ENCODE data around the gene ATP2A1. TPM values are rescaled to one million over a fixed set of nuclear protein-coding genes. Genes with fewer than 3 reads are reported as not detected.

Gene ATP2A1
- total RNA-seq, 1 donor from 2014 or later = not detected

- Histone ChIP-seq H3K4me1 (no peaks in the 10 kb centered on the region), H3K4me3 (no peak overlapping the region), H3K36me3 (peaks cover 3 to 66% of the 10 kb centered on the region in 2 donors), H3K27me3 (no peaks in the 10 kb centered on the region), H3K27ac (no peak overlapping the region), H3K9me3 (no peaks in the 10 kb centered on the region)
- DNase-seq (ENCODE audit: extremely low spot score in 2 of 2) = no peak
- intact Hi-C loops (cut with DNase I) = no loop called here
- TF ChIP-seq CTCF (IDR thresholded peaks at IDR 0.05) (no peak), POLR2A (IDR thresholded peaks at IDR 0.05) (no peak), POLR2AphosphoS5 (IDR thresholded peaks at IDR 0.05; ENCODE audit: insufficient read depth in 1 of 2, low read depth in 1 of 2) (no peak)
Measured at GRCh38 chr16:28838558-28838918, 39.8 kb upstream of the ATP2A1 start.

- no peaks in the 10 kb centered on the region for H3K9me3 ChIP-seq
- no peak for TF ChIP-seq POLR2A (IDR thresholded peaks at IDR 0.05)
- no peak for TF ChIP-seq CTCF (IDR thresholded peaks at IDR 0.05)
- no peak for TF ChIP-seq POLR2AphosphoS5 (IDR thresholded peaks at IDR 0.05; ENCODE audit: insufficient read depth in 1 of 2, low read depth in 1 of 2)
- H3K27me3 ChIP-seq = no peaks in the 10 kb centered on the region
- H3K27ac ChIP-seq = no peak overlapping the region
- H3K4me1 ChIP-seq = no peaks in the 10 kb centered on the region
- intact Hi-C loops (cut with DNase I) = no loop called here
- no peak for DNase-seq (ENCODE audit: extremely low spot score in 2 of 2)
- no peak overlapping the region for H3K4me3 ChIP-seq
- peaks cover 3 to 66% of the 10 kb centered on the region in 2 donors for H3K36me3 ChIP-seq
Measured at GRCh38 chr16:28839004-28839639, 39.2 kb upstream of the ATP2A1 start.

- no peak for DNase-seq (ENCODE audit: extremely low spot score in 2 of 2)
- H3K9me3 ChIP-seq = no peaks in the 10 kb centered on the region
- peaks cover 3 to 66% of the 10 kb centered on the region in 2 donors for H3K36me3 ChIP-seq
- no peak overlapping the region for H3K27ac ChIP-seq
- no peak for TF ChIP-seq CTCF (IDR thresholded peaks at IDR 0.05)
- TF ChIP-seq POLR2AphosphoS5 (IDR thresholded peaks at IDR 0.05; ENCODE audit: insufficient read depth in 1 of 2, low read depth in 1 of 2) = no peak
- no peak for TF ChIP-seq POLR2A (IDR thresholded peaks at IDR 0.05)
- no peak overlapping the region for H3K4me3 ChIP-seq
- peaks cover 5% of the 10 kb centered on the region for H3K4me1 ChIP-seq
- H3K27me3 ChIP-seq = no peaks in the 10 kb centered on the region
- intact Hi-C loops (cut with DNase I) = no loop called here
Measured at GRCh38 chr16:28839899-28840298, 38.4 kb upstream of the ATP2A1 start.

GRCh38 chr16:28842696-28843095, 35.6 kb upstream of the ATP2A1 start:
- TF ChIP-seq POLR2A (IDR thresholded peaks at IDR 0.05) (no peak), POLR2AphosphoS5 (IDR thresholded peaks at IDR 0.05; ENCODE audit: insufficient read depth in 1 of 2, low read depth in 1 of 2) (no peak), CTCF (IDR thresholded peaks at IDR 0.05) (no peak)
- intact Hi-C loops (cut with DNase I) = no loop called here
- H3K4me1 ChIP-seq = peaks cover 26% of the 10 kb centered on the region
- H3K36me3 ChIP-seq = peaks cover 0 to 38% of the 10 kb centered on the region in 2 donors
- H3K27me3 ChIP-seq = no peaks in the 10 kb centered on the region
- H3K9me3 ChIP-seq = no peaks in the 10 kb centered on the region
- DNase-seq (ENCODE audit: extremely low spot score in 2 of 2) = no peak
- H3K4me3 ChIP-seq = no peak overlapping the region
- H3K27ac ChIP-seq = no peak overlapping the region

- Histone ChIP-seq H3K4me3 (no peak overlapping the region), H3K27me3 (no peaks in the 10 kb centered on the region), H3K27ac (no peak overlapping the region), H3K36me3 (peaks cover 0 to 31% of the 10 kb centered on the region in 2 donors), H3K4me1 (peaks cover 29% of the 10 kb centered on the region), H3K9me3 (no peaks in the 10 kb centered on the region)
- TF ChIP-seq POLR2AphosphoS5 (IDR thresholded peaks at IDR 0.05; ENCODE audit: insufficient read depth in 1 of 2, low read depth in 1 of 2) (no peak), POLR2A (IDR thresholded peaks at IDR 0.05) (no peak), CTCF (IDR thresholded peaks at IDR 0.05) (no peak)
- no peak for DNase-seq (ENCODE audit: extremely low spot score in 2 of 2)
- intact Hi-C loops (cut with DNase I) = no loop called here
Measured at GRCh38 chr16:28843766-28844165, 34.5 kb upstream of the ATP2A1 start.

Measured in vagina (tissue), 2 donors.